ENCODE data around the gene PHF21B. TPM values are rescaled to one million over a fixed set of nuclear protein-coding genes. Genes with fewer than 3 reads are reported as not detected.

PHF21B gene
- total RNA-seq, 1 donor, result not detected

DNA sequence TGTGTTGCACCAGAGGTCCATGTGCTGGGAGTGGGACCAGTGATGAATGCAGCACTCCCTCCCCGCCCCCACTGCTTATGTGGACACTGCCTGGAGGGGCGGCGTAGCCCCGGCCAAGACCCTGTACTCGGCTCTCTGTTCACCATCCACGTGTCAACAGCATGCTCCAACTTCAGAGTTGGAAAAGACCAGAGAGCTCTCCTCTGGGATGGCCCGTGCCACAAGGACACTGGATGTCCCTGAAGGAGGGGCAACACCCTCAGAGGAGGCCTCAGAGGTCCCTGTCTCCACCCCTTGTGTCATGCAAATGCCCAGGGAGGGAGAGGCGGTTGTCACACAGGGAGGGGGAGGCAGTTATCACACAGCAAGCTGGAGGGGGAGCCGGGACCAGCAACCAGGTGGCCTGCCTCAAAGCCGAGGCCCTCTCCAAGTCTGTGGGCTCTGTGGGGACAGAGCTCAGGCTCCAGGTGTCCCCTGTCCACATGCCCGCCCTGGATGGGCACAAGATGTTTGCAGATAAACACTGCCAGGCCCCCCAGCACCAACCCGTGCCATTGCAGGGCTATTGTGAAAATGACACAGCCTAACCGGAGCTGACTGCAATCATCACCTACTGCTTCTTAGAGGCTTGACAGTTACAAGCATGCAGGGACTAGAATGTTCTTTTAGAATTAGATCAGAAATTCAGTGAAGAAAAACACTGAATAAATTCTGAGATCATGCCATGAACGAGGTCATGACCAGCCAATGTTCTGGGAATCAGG, 121.1 kb downstream of the PHF21B start:
- H3K4me1 ChIP-seq (ENCODE audit: insufficient read depth, low read length), result no peaks in the 10 kb centered on the region
- no peaks in the 10 kb centered on the region for H3K27me3 ChIP-seq (ENCODE audit: insufficient read depth, low read length)
- no peak overlapping the region for H3K4me3 ChIP-seq (ENCODE audit: low read length)
- no peaks in the 10 kb centered on the region for H3K9me3 ChIP-seq (ENCODE audit: low read depth, low read length)

DNA sequence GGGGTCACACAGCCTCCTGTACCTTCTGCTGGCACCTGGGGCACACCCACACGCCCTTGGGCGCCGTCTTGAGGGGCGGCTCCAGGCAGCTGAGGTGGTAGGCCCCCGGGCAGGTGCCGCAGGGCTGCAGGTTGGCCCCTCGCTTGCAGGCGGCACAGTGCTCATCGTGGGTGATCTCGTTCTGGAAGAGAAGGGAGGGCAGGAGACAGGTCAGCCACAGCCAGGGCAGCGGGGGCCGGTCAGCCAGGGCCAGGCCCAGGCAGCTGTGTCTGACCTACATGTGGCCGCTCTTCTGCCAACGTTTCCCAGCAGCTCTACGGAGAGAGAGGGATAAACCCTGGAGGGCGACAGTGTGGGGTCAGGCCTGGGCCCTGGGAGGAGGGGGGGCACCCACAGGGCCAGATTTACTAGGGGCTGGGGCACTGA, 121.9 kb downstream of the PHF21B start:
- Histone ChIP-seq H3K4me1 (ENCODE audit: insufficient read depth, low read length) (no peaks in the 10 kb centered on the region), H3K4me3 (ENCODE audit: low read length) (no peak overlapping the region), H3K27me3 (ENCODE audit: insufficient read depth, low read length) (no peaks in the 10 kb centered on the region), H3K9me3 (ENCODE audit: low read depth, low read length) (no peaks in the 10 kb centered on the region)

DNA sequence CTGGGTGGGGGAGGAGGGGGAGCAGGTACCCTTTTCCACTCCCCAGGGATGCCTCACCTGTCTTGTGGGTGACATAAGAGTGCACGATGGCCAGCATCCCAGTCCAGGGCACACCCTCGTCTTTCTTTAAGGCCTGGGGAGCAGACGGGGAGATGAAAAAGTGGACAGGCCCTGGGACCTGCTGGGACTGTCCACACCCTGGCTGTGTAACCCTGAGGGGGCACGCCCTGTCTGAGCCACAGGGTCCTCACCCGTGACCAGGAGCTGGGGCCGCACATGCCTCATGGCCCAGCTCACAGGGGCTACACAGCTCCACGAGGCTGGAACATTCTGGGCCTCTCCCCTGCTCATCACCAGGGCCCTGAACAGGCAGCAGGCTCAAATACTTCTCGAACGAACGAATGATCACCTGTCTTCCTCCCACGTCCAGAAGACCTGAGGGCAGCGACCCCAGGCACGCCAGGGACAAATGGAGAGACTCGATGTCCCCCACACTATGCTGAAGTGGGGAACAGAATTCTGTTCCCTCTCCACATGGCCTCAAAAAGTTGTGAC, 123.9 kb downstream of the PHF21B start:
- Histone ChIP-seq H3K4me1 (ENCODE audit: insufficient read depth, low read length) (no peaks in the 10 kb centered on the region), H3K9me3 (ENCODE audit: low read depth, low read length) (no peaks in the 10 kb centered on the region), H3K4me3 (ENCODE audit: low read length) (no peak overlapping the region), H3K27me3 (ENCODE audit: insufficient read depth, low read length) (no peaks in the 10 kb centered on the region)

DNA sequence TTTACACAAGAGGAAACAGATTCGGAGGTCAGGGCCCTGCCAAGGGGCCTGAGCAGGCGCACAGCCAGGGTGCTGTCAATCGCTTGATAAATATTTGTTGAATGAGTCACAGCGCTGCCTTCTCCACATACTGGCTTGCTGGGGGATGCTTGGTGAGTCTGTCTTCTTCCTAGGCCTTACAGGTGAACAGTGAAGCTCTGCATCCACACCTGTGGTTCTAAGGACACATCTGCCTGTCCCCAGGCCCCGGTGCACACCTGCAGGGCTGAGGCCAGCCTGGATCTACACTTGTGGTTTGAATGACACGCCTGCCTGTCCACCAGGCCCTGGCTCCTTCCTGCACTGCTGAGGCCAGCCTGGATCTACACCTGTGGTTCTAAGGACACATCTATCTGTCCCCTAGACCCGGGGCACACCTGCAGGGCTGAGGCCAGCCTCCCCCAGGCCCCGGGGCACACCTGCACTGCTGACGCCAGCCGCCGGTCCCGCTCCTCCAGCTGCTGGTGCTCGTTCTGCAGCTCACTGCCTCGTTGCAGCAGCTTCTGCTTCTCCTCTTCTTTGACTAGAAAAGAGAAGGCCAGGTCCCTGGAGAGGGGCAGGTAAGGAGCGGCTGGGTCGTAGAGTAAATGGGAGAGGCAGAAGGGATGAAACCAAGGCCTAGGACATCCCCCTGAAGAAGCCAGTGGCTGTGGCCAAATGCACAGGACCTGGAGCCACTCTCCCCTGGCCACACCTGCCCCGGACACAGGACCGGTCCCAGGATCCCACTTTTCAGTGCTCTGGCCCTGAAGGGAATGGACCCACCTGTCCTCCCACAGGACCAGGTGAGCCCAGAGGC, 124.6 kb downstream of the PHF21B start:
- Histone ChIP-seq H3K9me3 (ENCODE audit: low read depth, low read length) (no peaks in the 10 kb centered on the region), H3K4me1 (ENCODE audit: insufficient read depth, low read length) (no peaks in the 10 kb centered on the region), H3K27me3 (ENCODE audit: insufficient read depth, low read length) (no peaks in the 10 kb centered on the region), H3K4me3 (ENCODE audit: low read length) (no peak overlapping the region)

DNA sequence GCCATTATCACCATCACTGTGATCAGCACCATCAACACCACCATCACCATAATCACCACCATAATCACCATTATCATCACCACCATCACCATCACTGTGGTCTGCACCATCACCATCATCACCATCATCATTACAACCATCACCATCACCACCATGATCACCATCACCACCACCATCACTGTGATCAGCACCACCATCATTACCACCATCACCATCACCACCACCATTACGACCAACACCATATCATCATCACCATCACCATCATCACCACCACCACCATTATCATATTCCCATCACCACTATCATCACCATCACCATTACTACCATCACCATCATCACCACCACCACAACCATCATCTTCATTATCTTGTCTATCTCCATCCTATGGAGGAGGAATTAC, 125.2 kb downstream of the PHF21B start:
- Histone ChIP-seq H3K4me1 (ENCODE audit: insufficient read depth, low read length) (no peaks in the 10 kb centered on the region), H3K9me3 (ENCODE audit: low read depth, low read length) (no peaks in the 10 kb centered on the region), H3K4me3 (ENCODE audit: low read length) (no peak overlapping the region), H3K27me3 (ENCODE audit: insufficient read depth, low read length) (no peaks in the 10 kb centered on the region)

DNA sequence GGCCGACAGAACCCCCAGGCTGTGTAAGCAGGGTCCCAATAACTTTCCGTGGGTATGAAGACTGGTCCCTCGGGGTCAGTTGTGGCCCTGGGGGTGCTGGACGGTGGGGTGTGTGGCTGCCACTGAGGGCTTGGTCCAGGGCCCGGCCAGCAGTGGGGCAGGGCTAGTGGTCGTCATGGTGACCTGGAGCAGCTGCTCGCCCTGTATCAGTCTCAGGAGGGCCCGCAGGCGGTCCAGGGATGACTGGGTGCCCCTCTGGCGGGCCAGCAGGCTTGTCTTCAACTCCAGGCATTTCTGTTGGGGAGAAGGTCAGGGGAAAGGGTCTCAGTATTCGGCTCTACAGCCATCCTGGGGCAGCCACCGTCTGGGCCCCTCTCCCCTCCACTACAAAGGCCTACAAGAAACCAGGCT, 126.8 kb downstream of the PHF21B start:
- H3K4me1 ChIP-seq (ENCODE audit: insufficient read depth, low read length), result no peaks in the 10 kb centered on the region
- H3K9me3 ChIP-seq (ENCODE audit: low read depth, low read length), result no peaks in the 10 kb centered on the region
- no peaks in the 10 kb centered on the region for H3K27me3 ChIP-seq (ENCODE audit: insufficient read depth, low read length)
- no peak overlapping the region for H3K4me3 ChIP-seq (ENCODE audit: low read length)

DNA sequence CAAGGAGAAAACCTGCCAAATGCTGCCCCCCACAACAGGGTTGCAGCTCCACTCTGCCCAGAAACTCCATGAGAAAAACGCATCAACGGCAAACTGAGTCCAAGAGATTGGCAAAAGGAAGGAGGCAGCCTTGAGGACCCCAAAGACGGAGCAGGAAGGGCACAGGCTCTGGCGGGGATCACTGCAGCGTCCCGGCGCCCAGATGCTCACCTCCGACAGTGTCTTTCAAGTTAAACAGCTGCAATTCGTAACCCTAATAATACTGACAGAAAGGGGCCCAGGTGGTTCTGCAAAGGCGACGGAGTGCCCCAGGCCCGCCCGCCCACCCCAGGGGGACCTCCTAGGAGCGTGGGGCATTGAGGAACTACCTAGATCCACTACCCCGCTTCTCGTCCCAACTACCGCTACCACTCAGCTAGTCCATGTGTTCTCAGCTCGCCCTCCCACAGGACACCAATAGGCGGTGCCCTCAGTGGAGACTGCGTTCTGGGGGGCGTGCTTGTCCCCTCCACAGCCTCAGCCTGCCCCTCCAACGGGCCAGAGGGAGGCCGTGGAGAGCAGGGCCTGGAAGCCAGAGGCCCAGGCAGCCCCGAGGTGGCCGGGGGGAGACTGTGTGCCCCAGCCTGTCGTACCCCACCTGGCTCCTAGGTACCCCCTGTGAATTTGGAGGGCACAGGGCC, 127.4 kb downstream of the PHF21B start:
- Histone ChIP-seq H3K9me3 (ENCODE audit: low read depth, low read length) (no peaks in the 10 kb centered on the region), H3K4me3 (ENCODE audit: low read length) (no peak overlapping the region), H3K4me1 (ENCODE audit: insufficient read depth, low read length) (no peaks in the 10 kb centered on the region), H3K27me3 (ENCODE audit: insufficient read depth, low read length) (no peaks in the 10 kb centered on the region)

DNA sequence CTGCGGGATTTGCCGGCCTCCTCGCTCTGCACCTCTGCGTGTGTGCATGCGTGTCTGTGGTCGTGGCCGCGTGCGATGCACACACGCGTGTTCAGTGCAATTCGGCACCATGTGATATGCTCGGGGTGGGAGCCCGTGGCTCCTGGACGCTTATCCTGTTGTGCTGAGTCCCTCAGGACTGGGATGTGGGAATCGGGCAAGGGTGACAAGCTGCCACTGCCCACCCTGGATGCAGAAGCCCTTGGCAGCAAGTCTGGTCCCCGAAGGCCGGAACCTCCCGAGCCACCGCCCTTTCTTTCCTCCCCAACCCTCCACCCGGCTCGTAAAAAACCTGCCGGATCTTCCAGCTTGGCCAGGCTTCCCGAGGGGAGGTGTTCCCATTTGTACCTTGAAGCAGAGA, 128.2 kb downstream of the PHF21B start:
- no peaks in the 10 kb centered on the region for H3K4me1 ChIP-seq (ENCODE audit: insufficient read depth, low read length)
- H3K27me3 ChIP-seq (ENCODE audit: insufficient read depth, low read length), result no peaks in the 10 kb centered on the region
- no peak overlapping the region for H3K4me3 ChIP-seq (ENCODE audit: low read length)

DNA sequence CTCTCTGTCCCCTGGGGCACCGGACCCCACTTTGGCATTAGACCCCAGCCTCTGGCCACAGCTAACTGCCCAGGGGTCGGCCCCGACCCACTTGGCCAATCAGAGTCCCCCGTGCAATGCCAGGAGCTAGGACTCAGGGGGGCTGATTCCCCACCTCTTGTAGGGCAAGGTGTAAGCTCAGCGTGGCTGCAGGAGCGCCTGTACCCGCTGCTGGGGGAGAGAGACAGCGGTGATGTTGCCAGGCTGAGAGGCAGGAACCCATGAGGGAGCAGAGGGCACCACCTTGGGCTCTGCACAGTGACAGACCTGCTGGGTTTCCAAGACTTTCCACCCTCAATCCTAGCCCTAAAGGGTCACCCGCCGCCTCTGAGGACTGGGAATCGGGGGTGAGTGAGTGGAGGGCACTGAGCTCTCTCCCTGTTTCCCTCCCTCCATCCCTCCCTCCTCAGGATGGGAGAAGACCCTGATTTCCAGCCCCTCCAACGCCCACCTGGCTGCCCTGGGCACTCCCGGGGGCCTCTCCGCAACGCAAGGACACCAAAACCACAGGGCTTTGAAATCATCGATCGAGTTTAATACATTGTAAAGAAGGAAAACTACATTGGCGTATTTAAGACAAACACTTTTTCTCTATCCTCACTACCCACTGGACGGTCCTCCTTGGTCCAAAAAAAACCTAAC, 129.1 kb downstream of the PHF21B start:
- Histone ChIP-seq H3K4me3 (ENCODE audit: low read length) (no peak overlapping the region), H3K27me3 (ENCODE audit: insufficient read depth, low read length) (no peaks in the 10 kb centered on the region), H3K9me3 (ENCODE audit: low read depth, low read length) (no peaks in the 10 kb centered on the region), H3K4me1 (ENCODE audit: insufficient read depth, low read length) (no peaks in the 10 kb centered on the region)

More for the DNA sequence above, 128.2 kb downstream of the PHF21B start:
- H3K9me3 ChIP-seq (ENCODE audit: low read depth, low read length), result no peaks in the 10 kb centered on the region

DNA sequence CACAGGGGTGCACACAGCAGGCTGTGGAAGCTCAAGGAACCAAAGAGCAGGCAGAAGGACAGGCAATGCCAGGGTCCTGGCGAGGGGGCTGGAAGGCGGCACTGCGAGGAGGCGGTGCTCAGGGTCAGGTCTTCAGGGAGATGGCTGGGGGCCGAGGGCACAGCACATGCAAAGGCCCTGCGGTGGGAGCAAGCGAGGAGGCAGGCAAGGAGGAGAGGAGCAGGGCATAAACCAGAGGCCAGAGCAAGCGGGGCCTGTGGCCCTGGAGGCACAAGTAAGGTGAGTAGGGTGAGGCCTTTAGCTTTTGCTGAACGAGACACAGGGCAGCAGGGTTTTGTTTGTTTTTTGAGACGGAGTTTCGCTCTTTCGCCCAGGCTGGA, 130.5 kb downstream of the PHF21B start:
- no peak overlapping the region for H3K4me3 ChIP-seq (ENCODE audit: low read length)
- H3K27me3 ChIP-seq (ENCODE audit: insufficient read depth, low read length), result no peaks in the 10 kb centered on the region
- no peaks in the 10 kb centered on the region for H3K9me3 ChIP-seq (ENCODE audit: low read depth, low read length)
- no peaks in the 10 kb centered on the region for H3K4me1 ChIP-seq (ENCODE audit: insufficient read depth, low read length)

DNA sequence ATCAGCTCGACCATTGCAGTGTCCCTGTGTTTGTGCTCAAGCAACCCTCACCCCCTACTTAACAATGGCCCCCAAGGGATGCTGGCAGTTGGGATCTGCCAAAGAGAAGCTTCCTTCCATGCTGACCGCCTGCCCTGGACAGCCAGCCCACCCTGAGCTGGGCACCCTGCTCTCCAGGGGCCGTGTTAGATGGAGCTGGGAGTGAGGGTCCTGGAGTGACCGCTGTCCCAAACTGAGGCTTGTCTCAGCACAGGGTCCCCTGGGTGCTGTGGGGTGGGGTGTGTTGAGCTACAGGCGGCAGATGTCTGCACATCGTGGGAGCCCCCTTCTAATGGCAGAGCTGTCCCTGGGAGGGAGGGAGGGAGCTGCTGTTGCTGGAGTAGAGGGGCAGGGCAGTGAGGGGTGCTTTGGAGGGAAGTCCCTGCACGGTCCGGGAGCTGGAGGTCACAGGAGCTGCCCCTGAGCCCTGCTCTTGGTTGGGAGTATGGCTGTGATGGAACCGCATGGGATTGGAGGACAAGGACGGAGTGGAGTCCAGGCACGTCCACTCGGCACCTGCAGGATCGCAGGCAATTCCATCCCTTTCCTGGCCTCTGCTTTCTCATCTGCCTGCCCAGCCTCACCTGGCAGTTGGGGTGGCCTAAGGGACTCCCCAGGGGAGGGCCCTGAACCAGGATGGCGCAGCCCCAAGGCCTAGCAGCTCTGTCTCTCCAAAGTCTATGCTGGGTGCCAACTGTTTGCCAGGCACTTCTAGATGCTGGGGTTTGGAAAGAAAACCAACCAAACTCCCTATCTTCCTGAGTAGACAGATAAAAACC, 131.1 kb downstream of the PHF21B start:
- Histone ChIP-seq H3K4me3 (ENCODE audit: low read length) (no peak overlapping the region), H3K27me3 (ENCODE audit: insufficient read depth, low read length) (no peaks in the 10 kb centered on the region), H3K9me3 (ENCODE audit: low read depth, low read length) (no peaks in the 10 kb centered on the region), H3K4me1 (ENCODE audit: insufficient read depth, low read length) (no peaks in the 10 kb centered on the region)

DNA sequence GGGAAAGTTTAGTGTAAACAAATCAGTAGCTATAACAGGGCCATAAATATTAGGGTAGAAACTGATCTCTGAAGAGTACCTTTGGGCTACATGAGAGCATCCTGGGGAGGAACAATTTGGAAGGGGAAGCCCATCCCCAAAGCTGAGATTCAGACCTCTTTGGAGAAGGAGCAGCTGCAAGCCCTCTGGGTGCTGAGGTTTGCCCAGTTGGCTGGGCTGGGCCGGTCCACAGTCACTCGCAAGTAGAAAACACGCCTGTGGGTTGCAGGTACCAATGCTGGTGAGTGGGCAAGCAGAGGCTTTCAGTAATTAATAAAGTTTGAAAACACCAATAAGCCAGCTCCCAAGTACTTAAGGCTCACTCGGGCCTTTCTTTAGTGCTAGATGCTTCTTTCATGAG, 132.9 kb downstream of the PHF21B start:
- Histone ChIP-seq H3K4me1 (ENCODE audit: insufficient read depth, low read length) (no peaks in the 10 kb centered on the region), H3K27me3 (ENCODE audit: insufficient read depth, low read length) (no peaks in the 10 kb centered on the region), H3K9me3 (ENCODE audit: low read depth, low read length) (no peaks in the 10 kb centered on the region), H3K4me3 (ENCODE audit: low read length) (no peak overlapping the region)

DNA sequence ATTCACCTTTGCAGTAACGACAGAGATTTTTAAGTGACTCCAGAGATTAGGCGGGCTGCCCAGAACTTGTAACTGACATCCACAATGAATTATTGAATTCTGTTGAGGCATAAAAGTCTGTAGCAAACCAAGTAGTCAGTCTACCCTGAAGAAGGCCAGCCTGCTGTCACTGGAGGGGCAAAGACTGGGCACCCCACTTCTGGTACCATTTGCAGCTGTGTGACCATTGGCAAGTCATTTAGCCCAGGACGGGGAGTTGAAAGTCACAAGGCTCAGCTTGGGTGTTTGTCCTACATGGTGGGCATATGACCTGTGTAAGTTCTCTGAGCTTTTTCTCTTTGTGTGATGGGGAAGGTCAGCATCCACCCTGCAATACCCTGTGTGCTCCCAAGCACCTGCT, 138.0 kb downstream of the PHF21B start:
- Histone ChIP-seq H3K4me3 (ENCODE audit: low read length) (no peak overlapping the region), H3K9me3 (ENCODE audit: low read depth, low read length) (no peaks in the 10 kb centered on the region), H3K4me1 (ENCODE audit: insufficient read depth, low read length) (no peaks in the 10 kb centered on the region), H3K27me3 (ENCODE audit: insufficient read depth, low read length) (no peaks in the 10 kb centered on the region)

DNA sequence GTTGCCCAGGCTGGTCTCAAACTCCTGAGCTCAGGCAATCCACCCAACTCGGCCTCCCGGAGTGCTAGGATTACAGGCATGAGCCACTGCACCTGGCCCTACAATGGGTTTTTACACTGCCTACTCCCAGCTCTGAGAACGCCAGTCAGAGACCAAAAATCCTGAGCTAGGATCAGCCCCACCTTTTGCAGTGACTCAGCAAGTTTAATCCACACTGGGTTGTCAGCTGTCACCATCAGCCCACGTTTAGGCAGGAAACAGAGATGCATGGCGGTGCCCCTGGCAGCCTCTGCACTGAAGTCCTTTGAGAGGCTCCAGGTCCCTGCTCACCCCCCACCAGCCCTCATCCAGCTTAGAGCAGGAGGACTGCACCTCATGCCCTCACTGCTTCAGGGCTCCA, 139.8 kb downstream of the PHF21B start:
- Histone ChIP-seq H3K4me1 (ENCODE audit: insufficient read depth, low read length) (no peaks in the 10 kb centered on the region), H3K9me3 (ENCODE audit: low read depth, low read length) (no peaks in the 10 kb centered on the region), H3K27me3 (ENCODE audit: insufficient read depth, low read length) (no peaks in the 10 kb centered on the region), H3K4me3 (ENCODE audit: low read length) (no peak overlapping the region)

Measured in mononuclear cell (primary cell).